ENCODE data around the gene MSRB1. TPM values are rescaled to one million over a fixed set of nuclear protein-coding genes. Genes with fewer than 3 reads are reported as not detected.

The MSRB1 gene
- total and polyA plus RNA-seq, 2 of the 8 experiments (the other 6 are each of a cell fraction or from before 2014, with no cell fraction given): 28.2 to 51.4 TPM

GRCh38 chr16:1975432-1976215, 32.6 kb upstream of the MSRB1 start (continued):
- TF ChIP-seq, protein P1, sequence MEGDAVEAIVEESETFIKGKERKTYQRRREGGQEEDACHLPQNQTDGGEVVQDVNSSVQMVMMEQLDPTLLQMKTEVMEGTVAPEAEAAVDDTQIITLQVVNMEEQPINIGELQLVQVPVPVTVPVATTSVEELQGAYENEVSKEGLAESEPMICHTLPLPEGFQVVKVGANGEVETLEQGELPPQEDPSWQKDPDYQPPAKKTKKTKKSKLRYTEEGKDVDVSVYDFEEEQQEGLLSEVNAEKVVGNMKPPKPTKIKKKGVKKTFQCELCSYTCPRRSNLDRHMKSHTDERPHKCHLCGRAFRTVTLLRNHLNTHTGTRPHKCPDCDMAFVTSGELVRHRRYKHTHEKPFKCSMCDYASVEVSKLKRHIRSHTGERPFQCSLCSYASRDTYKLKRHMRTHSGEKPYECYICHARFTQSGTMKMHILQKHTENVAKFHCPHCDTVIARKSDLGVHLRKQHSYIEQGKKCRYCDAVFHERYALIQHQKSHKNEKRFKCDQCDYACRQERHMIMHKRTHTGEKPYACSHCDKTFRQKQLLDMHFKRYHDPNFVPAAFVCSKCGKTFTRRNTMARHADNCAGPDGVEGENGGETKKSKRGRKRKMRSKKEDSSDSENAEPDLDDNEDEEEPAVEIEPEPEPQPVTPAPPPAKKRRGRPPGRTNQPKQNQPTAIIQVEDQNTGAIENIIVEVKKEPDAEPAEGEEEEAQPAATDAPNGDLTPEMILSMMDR (IDR thresholded peaks at IDR 0.05; ENCODE audit: control extremely low read depth in 1 of 3, insufficient read depth in 1 of 3, low read depth in 1 of 3, low read length in 3 of 3): no peak
- TF ChIP-seq TBP (IDR thresholded peaks at IDR 0.05; ENCODE audit: low read depth, low read length): no peak
- TF ChIP-seq SIRT6 (IDR thresholded peaks at IDR 0.05; ENCODE audit: low read length): no peak
- TF ChIP-seq SAP30 (IDR thresholded peaks at IDR 0.05; ENCODE audit: insufficient read depth, insufficient replicate concordance, low read length): no peak
- no peak for TF ChIP-seq GTF2F1 (IDR thresholded peaks at IDR 0.05; ENCODE audit: borderline replicate concordance, low read depth, low read length)
- TF ChIP-seq POU5F1 (IDR thresholded peaks at IDR 0.05; ENCODE audit: low read depth, low read length): no peak
- no peak for TF ChIP-seq CREB1 (IDR thresholded peaks at IDR 0.05)
- TF ChIP-seq JUN (IDR thresholded peaks at IDR 0.05; ENCODE audit: low read depth, low read length): no peak
- TF ChIP-seq HDAC2 (IDR thresholded peaks at IDR 0.05; ENCODE audit: borderline replicate concordance in 1 of 2, low read depth in 2 of 2, low read length in 2 of 2): no peak
- TF ChIP-seq, protein P2, sequence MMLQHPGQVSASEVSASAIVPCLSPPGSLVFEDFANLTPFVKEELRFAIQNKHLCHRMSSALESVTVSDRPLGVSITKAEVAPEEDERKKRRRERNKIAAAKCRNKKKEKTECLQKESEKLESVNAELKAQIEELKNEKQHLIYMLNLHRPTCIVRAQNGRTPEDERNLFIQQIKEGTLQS (IDR thresholded peaks at IDR 0.05; ENCODE audit: insufficient read depth, low read depth, low read length): no peak

All from H1 (cell line).